A549 (cell line): ENCODE data around the gene COG5.

Source experiments
- CHD2 ChIP-seq: fragments of 150-350 bp; IDR thresholded peaks from 2 replicates; pipeline ENCODE4 v1.6.1; 2014; ENCODE audit warnings: low read length; ENCODE audit not compliant: partially characterized antibody
- EP300 ChIP-seq, 2 experiments: fragments of >200 bp; sonication (Bioruptor Twin); formaldehyde crosslinking; IDR thresholded peaks; 2 replicates in 1 of 2; 3 replicates in 1 of 2; pipeline ENCODE4 v1.6.1; 2016 to 2017
- JUNB ChIP-seq: fragments of >200 bp; sonication (Bioruptor Twin); formaldehyde crosslinking; IDR thresholded peaks from 2 replicates; pipeline ENCODE4 v1.6.1; 2016
- KDM1A ChIP-seq: fragments of 200-600 bp; sonication (generic); IDR thresholded peaks from 2 replicates; pipeline ENCODE4 v1.6.1; 2016; ENCODE audit warnings: low read depth, mild to moderate bottlenecking
- NR3C1 ChIP-seq: fragments of >200 bp; sonication (Bioruptor Twin); formaldehyde crosslinking; IDR thresholded peaks from 3 replicates; pipeline ENCODE4 v1.6.1; 2017
- POLR2A ChIP-seq: IDR thresholded peaks from 2 replicates; pipeline ENCODE4 v1.6.1; 2012; ENCODE audit warnings: mild to moderate bottlenecking, low read length
- RAD21 ChIP-seq, 2 experiments: fragments of >200 bp in 1 of 2; sonication (Bioruptor Twin) in 1 of 2; formaldehyde crosslinking in 1 of 2; IDR thresholded peaks in 1 of 2; conservative IDR thresholded peaks in 1 of 2; 2 replicates in 1 of 2; 3 replicates in 1 of 2; pipeline ENCODE4 v1.6.1; 2012 to 2018; ENCODE audit warnings: inconsistent platforms in 1 of 2
- SREBF2 ChIP-seq: fragments of 450-650 bp; IDR thresholded peaks from 2 replicates; pipeline ENCODE4 v1.6.1; 2014; ENCODE audit warnings: mild to moderate bottlenecking, moderate library complexity
- ZFP36 ChIP-seq: fragments of 450-650 bp; IDR thresholded peaks from 2 replicates; pipeline ENCODE4 v1.6.1; 2014; ENCODE audit warnings: borderline replicate concordance; ENCODE audit not compliant: partially characterized antibody
- TF ChIP-seq, protein P1 (sequence below): fragments of >200 bp; sonication (Bioruptor Twin); formaldehyde crosslinking; IDR thresholded peaks from 3 replicates; pipeline ENCODE4 v1.5.1; 2016
- TF ChIP-seq, protein P2 (sequence below): fragments of 250-450 bp; sonication (Bioruptor Pico); IDR thresholded peaks from 2 replicates; pipeline ENCODE4 v1.5.0; 2021; ENCODE audit warnings: mild to moderate bottlenecking, moderate library complexity, borderline replicate concordance
- TF ChIP-seq, protein P3 (sequence below): fragments of 250-450 bp; sonication (Bioruptor Pico); IDR thresholded peaks from 2 replicates; pipeline ENCODE4 v1.5.0; 2020; ENCODE audit warnings: low read depth, mild to moderate bottlenecking, moderate library complexity
- TF ChIP-seq, protein P4 (sequence below): IDR thresholded peaks from 2 replicates; pipeline ENCODE4 v1.6.1; 2012

DNA sequence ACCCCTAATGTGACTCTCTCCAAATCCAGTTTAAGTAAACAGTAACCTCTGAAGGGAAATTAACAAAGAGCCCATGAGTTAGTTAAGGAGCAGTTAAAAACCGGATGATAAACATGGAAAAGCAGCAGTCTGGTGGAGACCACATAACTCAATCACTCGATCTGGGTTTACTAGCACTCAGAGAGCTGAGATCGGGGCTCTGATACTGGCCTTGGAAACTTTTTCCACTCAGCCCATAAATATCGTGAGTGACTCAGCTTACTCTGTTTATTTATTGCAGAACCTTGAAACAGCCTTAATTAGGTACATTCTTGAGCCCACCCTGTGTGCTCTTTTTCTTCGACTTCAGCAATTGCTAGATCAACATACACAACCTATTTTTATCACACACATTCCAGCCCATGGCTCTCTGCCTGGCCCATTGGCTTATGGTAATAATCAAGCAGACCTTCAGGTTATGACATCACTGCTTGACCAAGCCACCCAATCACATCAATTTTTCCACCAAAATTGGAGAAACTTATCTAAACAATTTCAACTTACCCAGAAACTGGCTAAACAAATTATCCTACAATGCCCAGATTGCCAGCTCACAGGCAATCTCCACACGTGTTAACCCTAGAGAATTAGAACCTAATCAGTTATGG is 176.0 kb downstream of the COG5 start:
- TF ChIP-seq, protein P1, sequence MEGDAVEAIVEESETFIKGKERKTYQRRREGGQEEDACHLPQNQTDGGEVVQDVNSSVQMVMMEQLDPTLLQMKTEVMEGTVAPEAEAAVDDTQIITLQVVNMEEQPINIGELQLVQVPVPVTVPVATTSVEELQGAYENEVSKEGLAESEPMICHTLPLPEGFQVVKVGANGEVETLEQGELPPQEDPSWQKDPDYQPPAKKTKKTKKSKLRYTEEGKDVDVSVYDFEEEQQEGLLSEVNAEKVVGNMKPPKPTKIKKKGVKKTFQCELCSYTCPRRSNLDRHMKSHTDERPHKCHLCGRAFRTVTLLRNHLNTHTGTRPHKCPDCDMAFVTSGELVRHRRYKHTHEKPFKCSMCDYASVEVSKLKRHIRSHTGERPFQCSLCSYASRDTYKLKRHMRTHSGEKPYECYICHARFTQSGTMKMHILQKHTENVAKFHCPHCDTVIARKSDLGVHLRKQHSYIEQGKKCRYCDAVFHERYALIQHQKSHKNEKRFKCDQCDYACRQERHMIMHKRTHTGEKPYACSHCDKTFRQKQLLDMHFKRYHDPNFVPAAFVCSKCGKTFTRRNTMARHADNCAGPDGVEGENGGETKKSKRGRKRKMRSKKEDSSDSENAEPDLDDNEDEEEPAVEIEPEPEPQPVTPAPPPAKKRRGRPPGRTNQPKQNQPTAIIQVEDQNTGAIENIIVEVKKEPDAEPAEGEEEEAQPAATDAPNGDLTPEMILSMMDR, result no peak
- TF ChIP-seq CHD2 (no peak), EP300 (IDR thresholded peaks at IDR 0.05) (no peak), KDM1A (no peak), POLR2A (no peak), ZFP36 (no peak), RAD21 (conservative IDR thresholded peaks at IDR 0.05 in 1 of 2, IDR thresholded peaks at IDR 0.05 in 1 of 2) (no peak), JUNB (no peak), NR3C1 (no peak), SREBF2 (no peak)
- TF ChIP-seq, protein P2, sequence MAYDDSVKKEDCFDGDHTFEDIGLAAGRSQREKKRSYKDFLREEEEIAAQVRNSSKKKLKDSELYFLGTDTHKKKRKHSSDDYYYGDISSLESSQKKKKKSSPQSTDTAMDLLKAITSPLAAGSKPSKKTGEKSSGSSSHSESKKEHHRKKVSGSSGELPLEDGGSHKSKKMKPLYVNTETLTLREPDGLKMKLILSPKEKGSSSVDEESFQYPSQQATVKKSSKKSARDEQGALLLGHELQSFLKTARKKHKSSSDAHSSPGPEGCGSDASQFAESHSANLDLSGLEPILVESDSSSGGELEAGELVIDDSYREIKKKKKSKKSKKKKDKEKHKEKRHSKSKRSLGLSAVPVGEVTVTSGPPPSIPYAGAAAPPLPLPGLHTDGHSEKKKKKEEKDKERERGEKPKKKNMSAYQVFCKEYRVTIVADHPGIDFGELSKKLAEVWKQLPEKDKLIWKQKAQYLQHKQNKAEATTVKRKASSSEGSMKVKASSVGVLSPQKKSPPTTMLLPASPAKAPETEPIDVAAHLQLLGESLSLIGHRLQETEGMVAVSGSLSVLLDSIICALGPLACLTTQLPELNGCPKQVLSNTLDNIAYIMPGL, result no peak
- TF ChIP-seq, protein P3, sequence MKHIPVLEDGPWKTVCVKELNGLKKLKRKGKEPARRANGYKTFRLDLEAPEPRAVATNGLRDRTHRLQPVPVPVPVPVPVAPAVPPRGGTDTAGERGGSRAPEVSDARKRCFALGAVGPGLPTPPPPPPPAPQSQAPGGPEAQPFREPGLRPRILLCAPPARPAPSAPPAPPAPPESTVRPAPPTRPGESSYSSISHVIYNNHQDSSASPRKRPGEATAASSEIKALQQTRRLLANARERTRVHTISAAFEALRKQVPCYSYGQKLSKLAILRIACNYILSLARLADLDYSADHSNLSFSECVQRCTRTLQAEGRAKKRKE (CRISPR knock-in tag), result no peak
- TF ChIP-seq, protein P4, sequence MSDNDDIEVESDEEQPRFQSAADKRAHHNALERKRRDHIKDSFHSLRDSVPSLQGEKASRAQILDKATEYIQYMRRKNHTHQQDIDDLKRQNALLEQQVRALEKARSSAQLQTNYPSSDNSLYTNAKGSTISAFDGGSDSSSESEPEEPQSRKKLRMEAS, result no peak
